Medulla oblongata (tissue), 1 donor: ENCODE results near the gene OXCT1.
"Not testable (repeated sequence)": the region's sequence is repeated elsewhere in the genome, so short reads cannot be mapped to it uniquely, and the experiment has no call there.

Source experiments
- DNase-seq: peaks from one replicate; pipeline ENCODE4 v3.0.0-alpha.2; 2015; ENCODE audit errors: extremely low spot score

Gene OXCT1

DNA sequence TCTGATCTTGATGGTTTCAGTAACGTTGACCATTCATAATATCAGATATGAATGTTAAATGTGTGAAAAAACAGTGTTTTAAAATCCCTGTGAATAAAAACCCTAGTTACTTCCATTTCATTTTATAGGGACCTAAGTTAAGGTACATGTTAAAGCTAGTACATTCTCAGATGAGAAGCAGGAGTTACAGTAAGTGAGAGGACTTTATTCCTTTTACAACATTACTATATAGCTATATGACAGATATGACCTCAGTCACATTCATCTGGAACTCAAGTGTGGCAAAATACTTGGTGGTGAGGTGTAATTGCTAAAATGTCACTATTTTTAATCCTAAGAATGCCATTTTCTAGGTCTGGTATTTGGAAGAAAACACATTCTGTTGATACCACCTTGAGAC is 96.4 kb downstream of the OXCT1 start:
- no peak for DNase-seq

GRCh38 chr5:41772785-41773442 is 97.3 kb downstream of the OXCT1 start:
- DNase-seq: no peak

GRCh38 chr5:41772056-41772455 is 98.2 kb downstream of the OXCT1 start:
- DNase-seq: no peak

DNA sequence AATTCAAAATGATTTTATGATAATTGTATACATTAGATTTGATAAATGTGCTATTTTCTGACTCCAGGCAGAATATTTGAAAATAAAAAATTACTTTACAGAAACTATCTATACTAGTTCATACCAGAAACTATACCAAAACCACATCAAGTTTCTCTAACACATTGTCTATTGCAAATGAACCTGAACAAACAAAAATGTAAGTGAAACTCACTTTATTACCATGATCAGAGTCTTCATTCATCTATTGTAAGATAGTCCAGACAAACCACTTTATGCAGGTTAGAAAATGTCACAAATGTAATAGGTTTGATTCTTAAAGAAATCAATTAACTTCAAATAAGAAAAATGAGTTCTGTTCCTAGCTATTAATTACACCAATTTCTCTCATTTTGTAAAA is 99.4 kb downstream of the OXCT1 start:
- no peak for DNase-seq

DNA sequence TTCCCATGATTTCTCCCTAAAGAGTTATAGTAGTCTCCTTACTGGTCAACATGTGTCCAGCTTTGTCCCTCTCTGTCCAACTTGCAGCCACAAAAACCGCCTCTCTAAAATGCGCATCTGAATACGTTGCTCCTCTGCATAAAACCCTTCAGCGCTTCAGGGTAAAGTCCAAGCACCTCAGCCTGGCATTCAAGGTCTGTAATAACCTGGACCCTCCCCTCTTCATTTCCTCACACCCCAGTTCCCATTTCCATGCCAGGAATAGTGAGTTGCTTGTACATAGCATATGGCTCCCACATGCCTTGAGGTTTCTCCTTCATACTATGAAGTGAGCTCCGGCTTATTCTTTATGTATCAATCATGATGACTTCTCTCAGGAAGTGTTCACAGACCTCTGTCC is 101.5 kb downstream of the OXCT1 start:
- no peak for DNase-seq

GRCh38 chr5:41764650-41765049 is 105.6 kb downstream of the OXCT1 start:
- DNase-seq: no peak

- DNase-seq: no peak
These were observed 106.7 kb downstream of the OXCT1 start for GRCh38 chr5:41763574-41763973.

DNA sequence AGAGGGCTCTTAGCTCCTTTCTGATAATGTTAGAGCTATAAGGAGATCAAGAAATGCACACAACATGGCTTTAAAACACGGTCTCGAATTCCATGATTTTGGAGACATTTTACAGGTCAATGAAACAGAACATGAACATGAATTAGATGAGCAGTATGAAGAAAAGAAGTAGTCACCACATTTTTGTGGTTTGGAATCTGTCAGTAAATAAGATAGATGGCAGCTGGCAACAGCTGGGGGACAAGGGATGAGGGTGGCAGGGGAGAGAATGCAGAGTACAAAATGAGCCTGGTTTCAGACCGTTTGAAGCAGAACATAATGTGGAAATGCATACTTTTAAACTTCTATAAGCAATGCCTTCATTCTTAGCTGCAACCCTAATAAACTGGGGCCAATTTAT is 107.1 kb downstream of the OXCT1 start:
- DNase-seq: no peak

DNA sequence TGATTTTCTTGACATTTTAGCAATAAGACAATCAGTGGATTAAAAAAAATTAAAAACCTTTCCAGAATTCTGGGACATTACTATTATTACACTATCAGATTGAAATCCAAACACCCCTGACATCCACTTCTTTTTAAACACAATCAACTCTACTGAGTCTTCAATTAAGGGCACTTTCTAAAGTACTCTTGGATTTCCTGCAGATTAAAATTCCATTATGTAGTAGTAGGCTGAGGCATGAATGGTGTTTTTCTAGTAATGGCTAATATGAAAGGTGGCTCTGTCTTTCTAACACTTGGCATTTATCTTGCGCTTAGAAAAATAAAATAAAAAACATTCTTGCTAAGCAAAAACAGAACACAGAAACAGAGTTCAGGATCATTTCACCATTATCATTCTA is 107.8 kb downstream of the OXCT1 start:
- DNase-seq: no peak

DNA sequence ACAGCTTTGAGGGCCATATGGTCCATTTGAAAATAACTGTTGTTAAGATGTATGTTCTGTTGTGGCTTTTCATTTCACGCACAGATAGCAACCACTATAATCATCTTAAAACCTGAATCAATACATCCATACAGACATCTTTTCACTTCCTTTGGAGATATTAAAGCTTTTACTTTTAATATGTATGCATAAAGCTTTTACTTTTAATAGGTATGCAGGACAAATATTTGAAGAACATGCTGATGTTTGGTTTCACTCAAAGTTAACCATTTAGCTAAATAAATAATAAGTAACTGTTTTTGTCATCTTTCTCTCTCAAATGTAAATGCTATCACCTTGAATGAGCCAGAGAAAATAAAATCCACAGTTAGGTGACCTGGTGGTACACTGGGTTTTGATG is 108.6 kb downstream of the OXCT1 start:
- no peak for DNase-seq

GRCh38 chr5:41755705-41756104 is 114.5 kb downstream of the OXCT1 start:
- DNase-seq: no peak

DNA sequence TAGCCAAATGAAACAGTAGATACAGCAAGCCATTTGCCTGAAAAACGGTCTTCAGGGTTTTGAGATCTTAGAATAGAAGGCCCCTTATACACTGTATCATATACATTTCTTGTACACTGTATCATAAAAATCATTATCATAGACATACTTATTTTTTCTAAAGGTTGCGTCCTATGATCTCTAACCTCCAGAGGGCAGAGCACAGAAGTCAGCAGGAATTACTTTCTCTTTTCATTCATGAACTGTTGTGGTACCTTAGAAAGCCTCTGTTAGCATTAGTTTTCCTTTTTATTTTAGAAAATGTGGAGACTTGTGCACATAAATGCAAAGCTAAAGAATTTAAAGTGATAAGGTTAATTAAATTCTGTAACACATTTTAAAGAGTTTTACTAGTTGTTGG is 115.4 kb downstream of the OXCT1 start:
- no peak for DNase-seq

DNA sequence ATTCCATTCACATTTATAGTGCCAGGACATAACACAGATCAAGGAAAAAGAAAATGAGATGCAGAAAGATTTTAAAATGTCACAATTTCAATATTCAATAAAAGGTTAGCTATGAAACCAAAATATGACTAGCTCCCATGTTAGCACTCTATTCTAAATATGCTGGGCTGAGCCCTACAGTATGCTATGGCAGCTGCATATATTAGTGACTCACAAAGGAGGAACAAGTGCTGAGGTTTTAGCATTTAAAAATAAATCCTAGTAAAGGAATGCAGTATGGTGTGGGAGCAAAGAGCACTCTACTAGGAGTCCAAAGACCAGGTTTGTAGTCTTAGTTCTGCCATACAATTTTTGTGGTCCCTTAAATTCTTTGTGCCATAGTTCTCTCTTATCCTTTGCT is 118.4 kb downstream of the OXCT1 start:
- no peak for DNase-seq

DNA sequence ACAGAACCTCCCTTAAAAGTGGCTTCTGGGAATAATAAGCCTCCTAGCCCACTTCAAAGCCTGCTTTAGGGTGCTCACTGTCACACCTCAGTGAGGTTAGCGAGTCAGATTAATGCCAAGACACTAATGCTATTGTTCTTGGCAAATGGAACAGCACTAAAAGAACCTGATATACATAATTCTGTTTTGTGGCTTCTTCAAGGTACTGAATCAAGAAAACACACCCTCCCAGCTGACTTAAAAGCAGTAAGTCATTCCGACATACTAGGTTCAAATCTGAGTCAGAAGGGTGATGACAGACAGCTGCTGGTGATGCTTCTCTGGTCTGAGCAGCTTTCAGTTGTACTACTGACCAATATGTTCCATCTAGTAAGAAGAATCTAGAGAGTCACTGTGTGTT is 121.6 kb downstream of the OXCT1 start:
- no peak for DNase-seq

DNA sequence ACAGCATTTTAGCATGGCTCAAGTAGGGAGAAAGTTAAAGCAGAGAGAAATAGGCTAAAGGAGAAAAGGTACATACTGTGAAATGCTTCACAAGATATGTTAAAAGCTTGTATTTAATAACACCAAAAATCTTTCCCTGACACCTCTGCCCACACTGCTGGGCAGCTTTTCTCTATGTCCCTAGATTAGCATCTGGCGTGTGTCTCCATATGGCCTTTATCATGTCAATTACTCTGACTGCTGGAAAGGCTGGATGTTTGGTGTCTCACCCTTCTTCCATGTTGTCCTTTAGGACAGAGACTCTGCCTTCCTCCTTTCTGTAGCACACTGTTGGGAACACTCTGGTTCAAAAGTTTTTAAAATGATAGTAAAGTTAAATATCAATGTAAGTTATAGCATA is 122.5 kb downstream of the OXCT1 start:
- DNase-seq: no peak

- no peak for DNase-seq
These were observed 122.9 kb downstream of the OXCT1 start for GRCh38 chr5:41747301-41747700.

DNA sequence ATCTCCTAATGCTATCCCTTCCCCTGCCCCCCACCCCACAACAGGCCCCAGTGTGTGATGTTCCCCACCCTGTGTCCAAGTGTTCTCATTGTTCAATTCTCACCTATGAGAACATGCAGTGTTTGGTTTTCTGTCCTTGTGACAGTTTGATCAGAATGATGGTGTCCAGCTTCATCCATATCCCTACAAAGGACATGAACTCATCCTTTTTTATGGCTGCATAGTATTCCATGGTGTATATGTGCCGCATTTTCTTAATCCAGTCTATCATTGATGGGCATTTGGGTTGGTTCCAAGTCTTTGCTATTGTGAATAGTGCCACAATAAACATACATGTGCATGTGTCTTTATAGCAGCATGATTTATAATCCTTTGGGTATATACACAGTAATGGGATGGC is 127.6 kb downstream of the OXCT1 start:
- not testable (repeated sequence) for DNase-seq

DNA sequence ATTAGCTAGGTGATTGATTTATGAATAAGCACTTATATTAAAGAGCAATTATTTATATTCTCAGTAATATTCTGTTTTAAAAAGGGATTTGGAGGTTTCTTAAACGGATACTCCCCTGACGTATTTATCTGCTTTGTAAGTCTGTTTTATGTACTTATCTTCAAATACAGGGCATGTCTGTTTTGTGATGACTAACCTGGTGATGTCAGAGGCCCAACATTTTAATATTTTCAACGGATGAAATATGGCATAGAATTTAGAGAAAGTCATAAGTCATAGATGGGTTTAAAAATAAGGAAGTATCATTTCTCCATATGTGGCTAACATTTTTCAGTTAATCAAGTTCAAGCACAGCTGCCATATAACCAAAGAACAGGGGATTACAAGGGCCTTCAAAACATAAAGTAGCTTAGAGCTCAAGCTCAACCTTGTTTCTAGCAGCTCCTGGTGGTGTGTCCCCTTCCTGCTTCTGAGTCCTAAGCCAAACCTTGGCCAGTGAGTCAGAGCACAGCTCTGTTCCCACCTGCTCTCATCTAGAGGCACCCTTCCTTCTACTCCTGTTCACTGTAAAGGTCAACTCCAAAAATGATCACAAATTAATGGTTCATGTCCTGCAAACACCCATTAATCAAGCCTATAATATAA is 131.4 kb downstream of the OXCT1 start:
- DNase-seq: no peak

- no peak for DNase-seq
These were observed 133.6 kb downstream of the OXCT1 start for GRCh38 chr5:41736641-41737040.

GRCh38 chr5:41735213-41735612 is 135.0 kb downstream of the OXCT1 start:
- no peak for DNase-seq

DNA sequence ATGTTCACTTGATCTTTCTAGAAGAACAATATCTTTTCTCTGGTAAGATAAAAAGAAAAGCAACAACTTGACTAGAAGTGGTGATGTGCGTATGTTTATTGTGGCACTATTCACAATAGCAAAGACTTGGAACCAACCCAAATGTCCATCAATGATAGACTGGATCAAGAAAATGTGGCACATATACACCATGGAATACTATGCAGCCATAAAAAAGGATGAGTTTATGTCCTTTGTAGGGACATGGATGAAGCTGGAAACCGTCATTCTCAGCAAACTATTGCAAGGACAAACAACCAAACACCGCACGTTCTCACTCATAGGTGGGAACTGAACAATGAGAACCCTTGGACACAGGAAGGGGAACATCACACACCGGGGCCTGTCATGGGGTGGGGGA is 140.8 kb downstream of the OXCT1 start:
- not testable (repeated sequence) for DNase-seq

- no peak for DNase-seq
These were observed 141.9 kb downstream of the OXCT1 start for GRCh38 chr5:41728281-41728680.

- no peak for DNase-seq
These were observed 147.8 kb downstream of the OXCT1 start for GRCh38 chr5:41722359-41722950.

DNA sequence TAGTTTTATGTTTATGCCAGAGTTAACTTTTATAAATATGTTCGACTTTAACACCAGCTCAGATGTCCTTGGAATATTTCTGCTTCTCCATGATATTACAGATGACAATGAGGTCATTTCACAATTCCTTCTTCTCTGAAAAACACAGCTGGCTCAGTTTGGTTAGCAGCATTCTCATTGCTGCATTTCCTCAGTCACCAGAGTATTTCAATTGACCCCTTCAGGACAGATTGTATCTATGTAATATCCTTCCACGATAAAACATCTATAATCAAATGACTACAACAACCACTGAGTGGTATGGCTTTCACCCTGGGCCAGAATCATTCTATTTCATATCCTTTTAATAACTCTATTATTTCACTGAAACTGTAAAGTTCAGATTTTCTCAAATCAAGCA is 148.7 kb downstream of the OXCT1 start:
- no peak for DNase-seq
